Left lung (tissue), 8 donors: ENCODE data around the gene UROD. TPM values are rescaled to one million over a fixed set of nuclear protein-coding genes. Genes with fewer than 3 reads are reported as not detected.

Experiments used
- polyA plus RNA-seq, 6 donors: library from polyadenylated mRNA; unstranded; fragments of 120-200 nt; gene quantifications; one replicate each; pipeline ENCODE4 v1.2.1, GENCODE V29; 2013; ENCODE audit not compliant: insufficient read length in 6 of 6
- total RNA-seq, 2 donors: library from RNA; stranded (reverse); fragmentation: NEBNext Ultra II Directional; extraction: Animal tissue kit (Norgen Biotek cat#: 25700); gene quantifications; one replicate each; pipeline ENCODE4 v1.2.1, GENCODE V29; 2021
- donor health status: DM: no; HTN: yes; CAD: no.
- donor health status: DM: no; HTN: no; CAD: no.

UROD gene
- total and polyA plus RNA-seq, 8 donors: 65.2 to 102 (median 89.8) TPM

Other genes starting within 250 kb of the UROD start
- 1,000 to 10,000 TPM; 1,533 to 1,553 TPM for gene RPS8, start 236.7 kb upstream of the UROD start, total RNA-seq
- gene RPS8, start 236.7 kb upstream of the UROD start, polyA plus RNA-seq: 1,000 to 10,000 TPM; 2,848 to 3,443 (median 2,982) TPM
- under 1 TPM; 0.23 to 0.52 TPM for gene BEST4, start 224.1 kb upstream of the UROD start, total RNA-seq
- 1 to 10 TPM in 2 of 6 donors, under 1 TPM in 4; 0.78 to 1.2 (median 0.93) TPM for gene BEST4, start 224.1 kb upstream of the UROD start, polyA plus RNA-seq
- gene PLK3, start 211.9 kb upstream of the UROD start, total RNA-seq: 10 to 100 TPM; 33.0 to 47.2 TPM
- gene PLK3, start 211.9 kb upstream of the UROD start, polyA plus RNA-seq: 10 to 100 TPM in 4 of 6 donors, 1 to 10 TPM in 2; 8.1 to 14.7 (median 11.2) TPM
- gene DYNLT4, start 204.9 kb upstream of the UROD start, total RNA-seq: 1 to 10 TPM in 1 of 2 donors, not detected in 1; 1.6 TPM
- gene DYNLT4, start 204.9 kb upstream of the UROD start, polyA plus RNA-seq: 1 to 10 TPM in 2 of 6 donors, under 1 TPM in 4; 0.53 to 1.5 (median 0.85) TPM
- gene BTBD19, start 203.7 kb upstream of the UROD start, total RNA-seq: 10 to 100 TPM; 15.3 to 19.7 TPM
- 10 to 100 TPM; 18.6 to 27.6 (median 25.1) TPM for gene BTBD19, start 203.7 kb upstream of the UROD start, polyA plus RNA-seq
- 1 to 10 TPM; 1.0 to 1.1 TPM for gene PTCH2, start 169.0 kb upstream of the UROD start, total RNA-seq
- gene PTCH2, start 169.0 kb upstream of the UROD start, polyA plus RNA-seq: 1 to 10 TPM; 5.7 to 9.4 (median 6.8) TPM
- gene EIF2B3, start 25.7 kb upstream of the UROD start, total RNA-seq: 10 to 100 TPM; 21.3 to 32.5 TPM
- gene EIF2B3, start 25.7 kb upstream of the UROD start, polyA plus RNA-seq: 10 to 100 TPM; 25.3 to 33.5 (median 31.2) TPM
- gene HECTD3, start 930 bp upstream of the UROD start, total RNA-seq: 10 to 100 TPM; 40.9 to 44.6 TPM
- 10 to 100 TPM; 30.4 to 35.0 (median 31.8) TPM for gene HECTD3, start 930 bp upstream of the UROD start, polyA plus RNA-seq
- 1 to 10 TPM; 2.0 to 2.8 TPM for gene ZSWIM5, start 194.4 kb downstream of the UROD start, total RNA-seq
- 1 to 10 TPM; 4.2 to 6.3 (median 5.3) TPM for gene ZSWIM5, start 194.4 kb downstream of the UROD start, polyA plus RNA-seq